Liver (tissue), 9 donors: Measurements from ENCODE around the gene MRPL27. TPM values are rescaled to one million over a fixed set of nuclear protein-coding genes. Genes with fewer than 3 reads are reported as not detected.
"Not testable (repeated sequence)": the region's sequence is repeated elsewhere in the genome, so short reads cannot be mapped to it uniquely, and the experiment has no call there.

ENCODE experiments used
- DNase-seq: peaks from one replicate; pipeline ENCODE4 v3.0.0-alpha.2; 2017; ENCODE audit warnings: low spot score
- H3K27ac ChIP-seq, 2 donors: one replicate each; pipeline ENCODE4 v1.7.0; 2013; ENCODE audit warnings: inconsistent platforms in 2 of 2, low read length in 2 of 2, control low read depth in 1 of 2, low read depth in 1 of 2, mild to moderate bottlenecking in 1 of 2
- H3K27me3 ChIP-seq, 4 donors: one replicate each; pipeline versions ENCODE4 v1.6.1 to v1.7.0; 2013; ENCODE audit warnings: low read length in 3 of 4, inconsistent platforms in 1 of 4, mild to moderate bottlenecking in 1 of 4, moderate library complexity in 1 of 4; ENCODE audit not compliant: control insufficient read depth in 4 of 4, insufficient read depth in 4 of 4
- H3K36me3 ChIP-seq, 4 donors: one replicate each; pipeline versions ENCODE4 v1.6.1 to v1.7.0; 2013; ENCODE audit warnings: low read length in 3 of 4, mild to moderate bottlenecking in 3 of 4, low read depth in 1 of 4, moderate library complexity in 1 of 4; ENCODE audit not compliant: control insufficient read depth in 4 of 4, insufficient read depth in 3 of 4
- H3K4me1 ChIP-seq, 4 donors: one replicate each; pipeline versions ENCODE4 v1.6.1 to v1.7.0; 2013; ENCODE audit warnings: low read length in 3 of 4, mild to moderate bottlenecking in 3 of 4, moderate library complexity in 1 of 4; ENCODE audit not compliant: control insufficient read depth in 4 of 4, insufficient read depth in 4 of 4
- H3K4me3 ChIP-seq, 3 donors: one replicate each; pipeline versions ENCODE4 v1.6.1 to v1.7.0; 2013; ENCODE audit warnings: low read length in 3 of 3, control low read depth in 1 of 3, low read depth in 1 of 3, mild to moderate bottlenecking in 1 of 3
- H3K9ac ChIP-seq, 2 donors: one replicate each; pipeline ENCODE4 v1.7.0; 2013; ENCODE audit warnings: low read length in 2 of 2, mild to moderate bottlenecking in 2 of 2, moderate library complexity in 2 of 2, control low read depth in 1 of 2, low read depth in 1 of 2
- H3K9me3 ChIP-seq, 4 donors: one replicate each; pipeline versions ENCODE4 v1.6.1 to v1.7.0; 2013; ENCODE audit warnings: low read length in 3 of 4; ENCODE audit not compliant: control insufficient read depth in 4 of 4
- CTCF ChIP-seq: fragments of 150-350 bp; IDR thresholded peaks from 2 replicates; pipeline ENCODE4 v1.5.1; 2017; ENCODE audit warnings: improper control_type of control experiment, low read depth, low read length; ENCODE audit not compliant: missing input control
- EGR1 ChIP-seq, 2 donors: IDR thresholded peaks; 2 replicates each; pipeline ENCODE4 v1.6.1; 2016 to 2018; ENCODE audit warnings: antibody characterized with exemption in 2 of 2, low read depth in 2 of 2
- FOXA2 ChIP-seq: IDR thresholded peaks from 2 replicates; pipeline ENCODE4 v1.6.1; 2016; ENCODE audit warnings: antibody characterized with exemption
- HNF4A ChIP-seq, 2 donors: conservative IDR thresholded peaks; 2 replicates each; pipeline ENCODE4 v1.6.1; 2016; ENCODE audit warnings: antibody characterized with exemption in 2 of 2, mild to moderate bottlenecking in 2 of 2
- HNF4G ChIP-seq: IDR thresholded peaks from 2 replicates; pipeline ENCODE4 v1.6.1; 2016; ENCODE audit warnings: antibody characterized with exemption
- MAX ChIP-seq: IDR thresholded peaks from 2 replicates; pipeline ENCODE4 v1.6.1; 2016; ENCODE audit warnings: antibody characterized with exemption
- RAD21 ChIP-seq, 2 donors: IDR thresholded peaks; 2 replicates each; pipeline ENCODE4 v1.6.1; 2016; ENCODE audit warnings: antibody characterized with exemption in 2 of 2, mild to moderate bottlenecking in 2 of 2
- REST ChIP-seq: IDR thresholded peaks from 2 replicates; pipeline ENCODE4 v1.6.1; 2016; ENCODE audit warnings: antibody characterized with exemption, mild to moderate bottlenecking
- TAF1 ChIP-seq: conservative IDR thresholded peaks from 2 replicates; pipeline ENCODE4 v1.6.1; 2016; ENCODE audit warnings: antibody characterized with exemption, mild to moderate bottlenecking
- WGBS: extraction: QIAGEN DNeasy Blood & Tissue Kit; methylation state at CpG from one replicate; pipeline ENCODE4 v1.1.7; 2013; 5-methylcytosine and 5-hydroxymethylcytosine counted together
- polyA plus RNA-seq, 2 donors: library from polyadenylated mRNA; stranded (reverse) in 1 of 2; unstranded in 1 of 2; fragments of 200-250 nt in 1 of 2; fragments of >200 nt in 1 of 2; fragmentation: Nextera tagmentation in 1 of 2; extraction: Ambion mirVana in 1 of 2; gene quantifications; one replicate each; pipeline versions ENCODE4 v1.2.1 to v1.2.3, GENCODE V29; 2013 to 2015
- total RNA-seq, 2 donors: library from RNA; depleted of rRNA; stranded (reverse); fragments of >200 nt; gene quantifications; one replicate each; pipeline ENCODE4 v1.2.3, GENCODE V29; 2014
- TF ChIP-seq, protein P1 (sequence below): IDR thresholded peaks from 2 replicates; pipeline ENCODE4 v1.6.1; 2016; ENCODE audit warnings: antibody characterized with exemption
- donor health status: healthy.
- donor health status: healthy.
- donor health status: healthy.
- donor health status: healthy.
- donor health status: healthy.

Gene MRPL27
- total and polyA plus RNA-seq, 4 donors, result 25.9 to 87.1 (median 53.5) TPM

GRCh38 chr17:50338645-50339044 is 34.3 kb downstream of the MRPL27 start:
- no peak overlapping the region for H3K9ac ChIP-seq
- no peak overlapping the region for H3K4me3 ChIP-seq
- H3K4me1 ChIP-seq, result no peaks in the 10 kb centered on the region
- no peaks in the 10 kb centered on the region for H3K27me3 ChIP-seq
- no peak for DNase-seq
- no peaks in the 10 kb centered on the region for H3K36me3 ChIP-seq
- TF ChIP-seq HNF4A (conservative IDR thresholded peaks at IDR 0.05) (no peak), RAD21 (IDR thresholded peaks at IDR 0.05) (no peak), FOXA2 (no peak), TAF1 (no peak), CTCF (no peak), MAX (no peak)
- H3K9me3 ChIP-seq, result no peaks in the 10 kb centered on the region
- no peak overlapping the region for H3K27ac ChIP-seq

DNA sequence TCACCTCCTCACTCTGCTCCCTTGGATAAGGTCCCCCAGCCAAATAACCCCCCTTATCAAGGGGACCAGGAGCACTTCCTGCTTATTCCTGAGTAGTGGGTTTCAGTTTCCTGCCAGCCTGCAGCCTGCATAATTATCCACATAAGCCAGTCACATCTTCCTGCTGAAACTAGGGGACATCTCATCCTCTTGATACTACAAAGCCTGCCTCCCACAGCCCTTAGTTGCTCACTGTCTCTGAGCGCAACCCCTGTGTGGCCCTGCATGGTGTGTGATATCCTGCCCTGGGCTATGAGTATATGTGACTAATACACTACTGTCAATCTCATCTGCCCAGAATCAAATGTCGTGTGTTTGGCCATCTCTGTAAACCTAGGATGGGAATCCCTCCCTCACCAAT is 35.0 kb downstream of the MRPL27 start:
- H3K36me3 ChIP-seq, result no peaks in the 10 kb centered on the region
- H3K4me3 ChIP-seq, result no peak overlapping the region
- no peak for DNase-seq
- H3K9me3 ChIP-seq, result no peaks in the 10 kb centered on the region
- H3K4me1 ChIP-seq, result no peaks in the 10 kb centered on the region
- TF ChIP-seq HNF4A (conservative IDR thresholded peaks at IDR 0.05) (no peak), FOXA2 (no peak), REST (no peak), EGR1 (IDR thresholded peaks at IDR 0.05; ENCODE audit: low read depth in 2 of 2) (no peak), HNF4G (no peak)
- TF ChIP-seq, protein P1, sequence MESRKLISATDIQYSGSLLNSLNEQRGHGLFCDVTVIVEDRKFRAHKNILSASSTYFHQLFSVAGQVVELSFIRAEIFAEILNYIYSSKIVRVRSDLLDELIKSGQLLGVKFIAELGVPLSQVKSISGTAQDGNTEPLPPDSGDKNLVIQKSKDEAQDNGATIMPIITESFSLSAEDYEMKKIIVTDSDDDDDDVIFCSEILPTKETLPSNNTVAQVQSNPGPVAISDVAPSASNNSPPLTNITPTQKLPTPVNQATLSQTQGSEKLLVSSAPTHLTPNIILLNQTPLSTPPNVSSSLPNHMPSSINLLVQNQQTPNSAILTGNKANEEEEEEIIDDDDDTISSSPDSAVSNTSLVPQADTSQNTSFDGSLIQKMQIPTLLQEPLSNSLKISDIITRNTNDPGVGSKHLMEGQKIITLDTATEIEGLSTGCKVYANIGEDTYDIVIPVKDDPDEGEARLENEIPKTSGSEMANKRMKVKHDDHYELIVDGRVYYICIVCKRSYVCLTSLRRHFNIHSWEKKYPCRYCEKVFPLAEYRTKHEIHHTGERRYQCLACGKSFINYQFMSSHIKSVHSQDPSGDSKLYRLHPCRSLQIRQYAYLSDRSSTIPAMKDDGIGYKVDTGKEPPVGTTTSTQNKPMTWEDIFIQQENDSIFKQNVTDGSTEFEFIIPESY, result no peak
- WGBS, result 82% methylated on average over 2 of the region's 2 CpGs
- no peaks in the 10 kb centered on the region for H3K27me3 ChIP-seq
- H3K27ac ChIP-seq, result no peak overlapping the region
- H3K9ac ChIP-seq, result no peak overlapping the region

DNA sequence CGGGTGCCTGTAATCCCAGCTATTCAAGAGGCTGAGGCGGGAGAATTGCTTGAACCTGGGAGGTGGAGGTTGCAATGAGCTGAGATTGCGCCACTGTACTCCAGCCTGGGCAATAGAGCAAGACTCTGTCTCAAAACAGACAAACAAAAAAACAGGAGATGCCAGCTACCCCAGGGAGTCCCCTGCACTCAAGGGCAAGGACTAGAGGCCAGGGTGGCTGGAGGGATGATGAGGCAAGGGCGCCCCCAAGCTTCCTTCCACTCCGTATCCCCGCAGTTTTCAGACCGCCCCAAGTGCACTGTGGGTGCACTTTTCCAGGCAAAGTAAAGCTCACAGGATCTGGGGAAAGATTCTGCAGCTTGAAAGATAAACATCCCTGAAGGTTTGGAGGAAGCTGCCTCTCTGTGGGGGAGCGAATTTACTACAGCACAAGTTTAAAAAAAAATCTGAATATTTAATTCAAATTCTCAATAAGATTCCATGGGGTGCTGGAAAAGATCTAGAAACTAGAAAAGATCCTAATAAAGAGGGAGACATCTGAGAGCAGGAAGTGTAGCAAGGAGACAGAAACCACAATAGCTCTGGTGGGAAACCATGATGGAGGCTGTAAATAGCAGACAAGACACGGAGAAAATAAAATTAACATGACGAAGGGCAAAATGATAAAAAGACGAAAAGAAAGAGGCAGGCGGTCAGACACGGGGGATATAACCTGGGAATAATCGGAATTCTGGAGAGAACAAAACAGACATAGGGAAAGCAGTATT is 39.5 kb downstream of the MRPL27 start:
- H3K36me3 ChIP-seq, H3K9me3 ChIP-seq, H3K4me3 ChIP-seq, H3K27ac ChIP-seq, H3K27me3 ChIP-seq, H3K9ac ChIP-seq, DNase-seq, H3K4me1 ChIP-seq: not testable (repeated sequence)
- 60% methylated on average over 14 of the region's 14 CpGs for WGBS
